Measurements from ENCODE around the gene KBTBD4. TPM values are rescaled to one million over a fixed set of nuclear protein-coding genes. Genes with fewer than 3 reads are reported as not detected.

The KBTBD4 gene
- total RNA-seq, 1 experiment from 2014 or later = 12.5 TPM

GRCh38 chr11:47589977-47590861 is 11.4 kb upstream of the KBTBD4 start:
- peaks cover 5% of the 10 kb centered on the region for H3K27me3 Mint-ChIP-seq (ENCODE audit: insufficient read depth, unreplicated experiment)
- ChIA-PET CTCF (no interaction called here), POLR2A (no interaction called here)
- no TSS peak for BruUV-seq (replicated peaks)
- H3K4me1 ChIP-seq = 0 out of 2 replicates have a peak, but pooled peaks cover 5% of the 10 kb centered on the region
- peaks cover 4% of the 10 kb centered on the region for H3K27me3 ChIP-seq (replicated peaks; ENCODE audit: control insufficient read depth, insufficient read depth, low read length)
- no peak overlapping the region for H3K4me3 ChIP-seq (ENCODE audit: low read depth, low read length)
- H3K36me3 ChIP-seq (ENCODE audit: control insufficient read depth, insufficient read depth, low read length) = no peaks in the 10 kb centered on the region
- no peaks in the 10 kb centered on the region for H3K4me1 Mint-ChIP-seq (ENCODE audit: low read depth, unreplicated experiment)
- H3K9me3 Mint-ChIP-seq (ENCODE audit: unreplicated experiment) = no peaks in the 10 kb centered on the region
- no peak overlapping the region for H3K4me3 Mint-ChIP-seq (ENCODE audit: unreplicated experiment)
- no peaks in the 10 kb centered on the region for H3K36me3 Mint-ChIP-seq (ENCODE audit: insufficient read depth, unreplicated experiment)
- DNase-seq = no peak
- TF ChIP-seq, protein P1, sequence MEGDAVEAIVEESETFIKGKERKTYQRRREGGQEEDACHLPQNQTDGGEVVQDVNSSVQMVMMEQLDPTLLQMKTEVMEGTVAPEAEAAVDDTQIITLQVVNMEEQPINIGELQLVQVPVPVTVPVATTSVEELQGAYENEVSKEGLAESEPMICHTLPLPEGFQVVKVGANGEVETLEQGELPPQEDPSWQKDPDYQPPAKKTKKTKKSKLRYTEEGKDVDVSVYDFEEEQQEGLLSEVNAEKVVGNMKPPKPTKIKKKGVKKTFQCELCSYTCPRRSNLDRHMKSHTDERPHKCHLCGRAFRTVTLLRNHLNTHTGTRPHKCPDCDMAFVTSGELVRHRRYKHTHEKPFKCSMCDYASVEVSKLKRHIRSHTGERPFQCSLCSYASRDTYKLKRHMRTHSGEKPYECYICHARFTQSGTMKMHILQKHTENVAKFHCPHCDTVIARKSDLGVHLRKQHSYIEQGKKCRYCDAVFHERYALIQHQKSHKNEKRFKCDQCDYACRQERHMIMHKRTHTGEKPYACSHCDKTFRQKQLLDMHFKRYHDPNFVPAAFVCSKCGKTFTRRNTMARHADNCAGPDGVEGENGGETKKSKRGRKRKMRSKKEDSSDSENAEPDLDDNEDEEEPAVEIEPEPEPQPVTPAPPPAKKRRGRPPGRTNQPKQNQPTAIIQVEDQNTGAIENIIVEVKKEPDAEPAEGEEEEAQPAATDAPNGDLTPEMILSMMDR (IDR thresholded peaks at IDR 0.05; ENCODE audit: insufficient read depth in 1 of 2, low read depth in 1 of 2, low read length in 1 of 2, severe bottlenecking in 1 of 2, unreplicated experiment in 1 of 2) = no peak
- intact Hi-C loops (cut with micrococcal nuclease; ENCODE audit: unreplicated experiment) = no loop called here
- H3K9me3 ChIP-seq = no peaks in the 10 kb centered on the region
- H3K27ac Mint-ChIP-seq (ENCODE audit: unreplicated experiment) = no peak overlapping the region

DNA sequence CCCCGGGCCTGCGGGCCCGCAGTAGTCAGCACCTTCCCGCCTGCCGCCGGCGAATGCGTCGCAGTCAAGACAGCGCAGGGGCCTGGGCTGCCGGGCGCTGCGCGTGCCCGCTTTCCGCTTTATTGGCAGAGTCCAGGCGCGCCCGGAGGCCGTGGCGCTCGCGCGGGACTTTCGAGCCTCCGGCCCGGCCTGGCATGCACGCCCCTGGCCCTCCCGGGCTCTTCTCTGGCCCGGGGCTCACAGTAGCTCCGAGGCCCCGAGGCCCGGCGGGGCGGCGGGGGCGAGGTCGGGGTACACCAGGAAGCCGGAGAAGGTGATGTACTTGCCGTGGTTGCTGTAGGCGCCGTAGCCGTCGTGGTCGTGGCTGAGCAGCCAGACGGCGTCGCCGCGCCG is 10.8 kb upstream of the KBTBD4 start:
- DNase-seq = no peak
- ChIA-PET CTCF (no interaction called here), POLR2A (no interaction called here)
- Mint-ChIP-seq H3K36me3 (ENCODE audit: insufficient read depth, unreplicated experiment) (peaks cover 4% of the 10 kb centered on the region), H3K9me3 (ENCODE audit: unreplicated experiment) (no peaks in the 10 kb centered on the region), H3K27me3 (ENCODE audit: insufficient read depth, unreplicated experiment) (peaks cover 2% of the 10 kb centered on the region), H3K27ac (ENCODE audit: unreplicated experiment) (no peak overlapping the region), H3K4me1 (ENCODE audit: low read depth, unreplicated experiment) (no peaks in the 10 kb centered on the region), H3K4me3 (ENCODE audit: unreplicated experiment) (no peak overlapping the region)
- no peaks in the 10 kb centered on the region for H3K9me3 ChIP-seq
- TF ChIP-seq, protein P1 (IDR thresholded peaks at IDR 0.05; ENCODE audit: insufficient read depth in 1 of 2, low read depth in 1 of 2, low read length in 1 of 2, severe bottlenecking in 1 of 2, unreplicated experiment in 1 of 2) = no peak
- no peak overlapping the region for H3K4me3 ChIP-seq (ENCODE audit: low read depth, low read length)
- peaks cover 4% of the 10 kb centered on the region for H3K27me3 ChIP-seq (replicated peaks; ENCODE audit: control insufficient read depth, insufficient read depth, low read length)
- intact Hi-C loops (cut with micrococcal nuclease; ENCODE audit: unreplicated experiment) = no loop called here
- 0 out of 2 replicates have a peak, but pooled peaks cover 5% of the 10 kb centered on the region for H3K4me1 ChIP-seq
- no TSS peak for BruUV-seq (replicated peaks)
- no peaks in the 10 kb centered on the region for H3K36me3 ChIP-seq (ENCODE audit: control insufficient read depth, insufficient read depth, low read length)

GRCh38 chr11:47589118-47589517 is 10.3 kb upstream of the KBTBD4 start:
- intact Hi-C loops (cut with micrococcal nuclease; ENCODE audit: unreplicated experiment) = no loop called here
- Mint-ChIP-seq H3K9me3 (ENCODE audit: unreplicated experiment) (no peaks in the 10 kb centered on the region), H3K36me3 (ENCODE audit: insufficient read depth, unreplicated experiment) (peaks cover 8% of the 10 kb centered on the region), H3K27me3 (ENCODE audit: insufficient read depth, unreplicated experiment) (no peaks in the 10 kb centered on the region), H3K4me3 (ENCODE audit: unreplicated experiment) (no peak overlapping the region), H3K27ac (ENCODE audit: unreplicated experiment) (no peak overlapping the region), H3K4me1 (ENCODE audit: low read depth, unreplicated experiment) (no peaks in the 10 kb centered on the region)
- Histone ChIP-seq H3K9me3 (no peaks in the 10 kb centered on the region), H3K4me1 (0 out of 2 replicates have a peak, but pooled peaks cover 5% of the 10 kb centered on the region), H3K27me3 (replicated peaks; ENCODE audit: control insufficient read depth, insufficient read depth, low read length) (peaks cover 4% of the 10 kb centered on the region), H3K36me3 (ENCODE audit: control insufficient read depth, insufficient read depth, low read length) (no peaks in the 10 kb centered on the region), H3K4me3 (ENCODE audit: low read depth, low read length) (no peak overlapping the region)
- CTCF ChIA-PET = no interaction called here
- no peak for DNase-seq
- BruUV-seq (replicated peaks) = no TSS peak
- POLR2A ChIA-PET = no interaction called here
- TF ChIP-seq, protein P1 (IDR thresholded peaks at IDR 0.05; ENCODE audit: insufficient read depth in 1 of 2, low read depth in 1 of 2, low read length in 1 of 2, severe bottlenecking in 1 of 2, unreplicated experiment in 1 of 2) = no peak

Measured in Caco-2 (cell line).